ENCODE results near the gene HOXA9.
A peak's percentile ranks its signal among the peaks of the same experiment; 100 is the strongest.

Gene HOXA9

GRCh38 chr7:27115221-27116026, 49.9 kb downstream of the HOXA9 start (continued):
- no peak for TF ChIP-seq ZNF140 (tag by site-specific recombination; IDR thresholded peaks at IDR 0.05)
- peak; percentile 83 for TF ChIP-seq ZXDB (tag by site-specific recombination; IDR thresholded peaks at IDR 0.05)
- TF ChIP-seq ZNF391 (tag by site-specific recombination; IDR thresholded peaks at IDR 0.05; ENCODE audit: borderline replicate concordance, low read depth): no peak
- peak; percentile 68; the same call in 1 of the 2 replicates for TF ChIP-seq ZNF24 (tag by site-specific recombination; IDR thresholded peaks at IDR 0.05)
- peak; percentile 39; the same call in 1 of the 2 replicates for TF ChIP-seq ZSCAN4 (tag by site-specific recombination; IDR thresholded peaks at IDR 0.05)
- 0 out of 2 replicates have a peak, but pooled peaks have one; percentile 31 for TF ChIP-seq ZSCAN23 (tag by site-specific recombination; IDR thresholded peaks at IDR 0.05)
- peak; percentile 96 for TF ChIP-seq HOXD13 (CRISPR knock-in tag; IDR thresholded peaks at IDR 0.05; ENCODE audit: borderline replicate concordance)
- TF ChIP-seq, protein P1, sequence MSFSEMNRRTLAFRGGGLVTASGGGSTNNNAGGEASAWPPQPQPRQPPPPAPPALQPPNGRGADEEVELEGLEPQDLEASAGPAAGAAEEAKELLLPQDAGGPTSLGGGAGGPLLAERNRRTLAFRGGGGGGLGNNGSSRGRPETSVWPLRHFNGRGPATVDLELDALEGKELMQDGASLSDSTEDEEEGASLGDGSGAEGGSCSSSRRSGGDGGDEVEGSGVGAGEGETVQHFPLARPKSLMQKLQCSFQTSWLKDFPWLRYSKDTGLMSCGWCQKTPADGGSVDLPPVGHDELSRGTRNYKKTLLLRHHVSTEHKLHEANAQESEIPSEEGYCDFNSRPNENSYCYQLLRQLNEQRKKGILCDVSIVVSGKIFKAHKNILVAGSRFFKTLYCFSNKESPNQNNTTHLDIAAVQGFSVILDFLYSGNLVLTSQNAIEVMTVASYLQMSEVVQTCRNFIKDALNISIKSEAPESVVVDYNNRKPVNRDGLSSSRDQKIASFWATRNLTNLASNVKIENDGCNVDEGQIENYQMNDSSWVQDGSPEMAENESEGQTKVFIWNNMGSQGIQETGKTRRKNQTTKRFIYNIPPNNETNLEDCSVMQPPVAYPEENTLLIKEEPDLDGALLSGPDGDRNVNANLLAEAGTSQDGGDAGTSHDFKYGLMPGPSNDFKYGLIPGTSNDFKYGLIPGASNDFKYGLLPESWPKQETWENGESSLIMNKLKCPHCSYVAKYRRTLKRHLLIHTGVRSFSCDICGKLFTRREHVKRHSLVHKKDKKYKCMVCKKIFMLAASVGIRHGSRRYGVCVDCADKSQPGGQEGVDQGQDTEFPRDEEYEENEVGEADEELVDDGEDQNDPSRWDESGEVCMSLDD (tag by site-specific recombination; IDR thresholded peaks at IDR 0.05): peak; percentile 48
- TF ChIP-seq ZNF16 (tag by site-specific recombination; IDR thresholded peaks at IDR 0.05; ENCODE audit: low read depth): no peak
- TF ChIP-seq GLIS1 (tag by site-specific recombination; IDR thresholded peaks at IDR 0.05): peak; percentile 74
- no peak for TF ChIP-seq BCL11B (tag by site-specific recombination; IDR thresholded peaks at IDR 0.05; ENCODE audit: low read depth)
- TF ChIP-seq ZNF596 (tag by site-specific recombination; IDR thresholded peaks at IDR 0.05): 0 out of 2 replicates have a peak, but pooled peaks have one; percentile 18
- peak; percentile 13 for TF ChIP-seq ZBTB26 (tag by site-specific recombination; optimal IDR thresholded peaks at IDR 0.05)
- peak; percentile 78; the same call in 1 of the 2 replicates for TF ChIP-seq ZNF488 (tag by site-specific recombination; IDR thresholded peaks at IDR 0.05)
- TF ChIP-seq ZNF600 (tag by site-specific recombination; IDR thresholded peaks at IDR 0.05): peak; percentile 60; the same call in 1 of the 2 replicates
- peak; percentile 34; the same call in 1 of the 2 replicates for TF ChIP-seq BCL11A (tag by site-specific recombination; IDR thresholded peaks at IDR 0.05; ENCODE audit: low read depth)
- peak; percentile 79 for TF ChIP-seq ZSCAN30 (tag by site-specific recombination; IDR thresholded peaks at IDR 0.05)
- peak; percentile 92 for TF ChIP-seq MEIS1 (CRISPR knock-in tag; IDR thresholded peaks at IDR 0.05; ENCODE audit: borderline replicate concordance)
- TF ChIP-seq ZBTB21 (tag by site-specific recombination; IDR thresholded peaks at IDR 0.05): peak; percentile 55; the same call in 1 of the 2 replicates
- 0 out of 2 replicates have a peak, but pooled peaks have one; percentile 33 for TF ChIP-seq HIC1 (tag by site-specific recombination; IDR thresholded peaks at IDR 0.05)
- peak; percentile 96 for TF ChIP-seq ZFP37 (tag by site-specific recombination; IDR thresholded peaks at IDR 0.05)
- TF ChIP-seq, protein P2, sequence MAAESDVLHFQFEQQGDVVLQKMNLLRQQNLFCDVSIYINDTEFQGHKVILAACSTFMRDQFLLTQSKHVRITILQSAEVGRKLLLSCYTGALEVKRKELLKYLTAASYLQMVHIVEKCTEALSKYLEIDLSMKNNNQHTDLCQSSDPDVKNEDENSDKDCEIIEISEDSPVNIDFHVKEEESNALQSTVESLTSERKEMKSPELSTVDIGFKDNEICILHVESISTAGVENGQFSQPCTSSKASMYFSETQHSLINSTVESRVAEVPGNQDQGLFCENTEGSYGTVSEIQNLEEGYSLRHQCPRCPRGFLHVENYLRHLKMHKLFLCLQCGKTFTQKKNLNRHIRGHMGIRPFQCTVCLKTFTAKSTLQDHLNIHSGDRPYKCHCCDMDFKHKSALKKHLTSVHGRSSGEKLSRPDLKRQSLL (tag by site-specific recombination; IDR thresholded peaks at IDR 0.05): no peak
- TF ChIP-seq ZNF76 (tag by site-specific recombination; IDR thresholded peaks at IDR 0.05; ENCODE audit: borderline replicate concordance, low read depth): no peak
- no peak for TF ChIP-seq ZSCAN5A (tag by site-specific recombination; IDR thresholded peaks at IDR 0.05)
- peak; percentile 56; the same call in 1 of the 2 replicates for TF ChIP-seq MZF1 (tag by site-specific recombination; IDR thresholded peaks at IDR 0.05; ENCODE audit: borderline replicate concordance)
- TF ChIP-seq ZNF747 (tag by site-specific recombination; IDR thresholded peaks at IDR 0.05): no peak
- TF ChIP-seq HOXA7 (CRISPR knock-in tag; IDR thresholded peaks at IDR 0.05; ENCODE audit: borderline replicate concordance): no peak
- TF ChIP-seq KLF1 (tag by site-specific recombination; IDR thresholded peaks at IDR 0.05): peak; percentile 46; the same call in 1 of the 2 replicates
